Duodenal mucosa (tissue), 2 donors: Measurements from ENCODE around the gene HSF2.

Experiments
- H3K27ac ChIP-seq: one replicate; pipeline ENCODE4 v1.7.0; 2013; ENCODE audit warnings: low read depth, low read length
- H3K27me3 ChIP-seq, 2 donors: one replicate each; pipeline ENCODE4 v1.7.0; 2013; ENCODE audit warnings: low read length in 2 of 2, control low read depth in 1 of 2; ENCODE audit not compliant: insufficient read depth in 2 of 2, control insufficient read depth in 1 of 2
- H3K36me3 ChIP-seq, 2 donors: one replicate each; pipeline ENCODE4 v1.7.0; 2013; ENCODE audit warnings: low read length in 2 of 2, control low read depth in 1 of 2; ENCODE audit not compliant: insufficient read depth in 2 of 2, control insufficient read depth in 1 of 2
- H3K4me1 ChIP-seq, 2 donors: one replicate each; pipeline ENCODE4 v1.7.0; 2013; ENCODE audit warnings: low read length in 2 of 2, control low read depth in 1 of 2; ENCODE audit not compliant: insufficient read depth in 2 of 2, control insufficient read depth in 1 of 2
- H3K4me3 ChIP-seq, 2 donors: one replicate each; pipeline ENCODE4 v1.7.0; 2013; ENCODE audit warnings: low read length in 2 of 2, low read depth in 1 of 2
- H3K9ac ChIP-seq, 2 donors: one replicate each; pipeline ENCODE4 v1.7.0; 2013; ENCODE audit warnings: low read length in 2 of 2, low read depth in 1 of 2
- H3K9me3 ChIP-seq, 2 donors: one replicate each; pipeline ENCODE4 v1.7.0; 2013; ENCODE audit warnings: low read length in 2 of 2, control low read depth in 1 of 2; ENCODE audit not compliant: control insufficient read depth in 1 of 2

HSF2 gene

DNA sequence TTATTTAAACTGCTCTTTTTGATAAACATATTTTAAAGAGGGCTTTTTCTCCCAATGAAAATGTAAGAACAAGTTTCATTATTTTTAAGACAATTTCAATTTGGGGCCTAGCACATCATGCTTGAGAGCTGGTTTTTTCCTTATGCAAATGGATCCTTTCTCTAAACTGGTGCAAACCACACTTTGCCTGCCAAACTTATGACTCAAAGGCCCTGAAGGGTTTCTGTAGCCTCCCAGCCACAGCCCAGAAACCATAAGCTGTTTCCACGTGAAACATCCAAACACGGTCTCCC lies 451 bp upstream of the HSF2 start:
- no peak overlapping the region for H3K27ac ChIP-seq
- H3K4me1 ChIP-seq, result peaks cover 11 to 15% of the 10 kb centered on the region in 2 donors
- H3K4me3 ChIP-seq, result peak overlapping the region; percentile 62 to 69
- H3K9me3 ChIP-seq, result no peaks in the 10 kb centered on the region
- no peaks in the 10 kb centered on the region for H3K27me3 ChIP-seq
- no peaks in the 10 kb centered on the region for H3K36me3 ChIP-seq
- H3K9ac ChIP-seq, result peak overlapping the region in 1 of 2 donors; percentile 53

DNA sequence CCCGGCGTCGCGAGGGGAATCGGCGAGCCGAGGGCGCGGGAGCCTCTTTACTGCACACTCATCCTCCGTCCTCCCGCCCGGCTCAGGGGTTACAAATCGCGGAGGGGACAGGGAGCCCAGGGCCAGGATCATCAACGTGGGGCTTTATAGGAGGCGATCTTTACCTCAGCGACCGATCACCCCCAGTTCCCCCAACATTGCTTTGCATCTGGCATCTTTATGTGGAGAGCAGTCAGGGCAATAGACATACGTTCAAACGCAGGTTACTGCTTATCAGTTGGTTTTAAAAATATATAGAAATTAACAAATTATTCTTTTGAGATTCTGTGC lies 634 bp downstream of the HSF2 start:
- H3K36me3 ChIP-seq, result no peaks in the 10 kb centered on the region
- H3K27me3 ChIP-seq, result no peaks in the 10 kb centered on the region
- H3K4me1 ChIP-seq, result peaks cover 11 to 15% of the 10 kb centered on the region in 2 donors
- H3K9me3 ChIP-seq, result no peaks in the 10 kb centered on the region
- H3K4me3 ChIP-seq, result peak overlapping the region; percentile 82 to 97
- H3K9ac ChIP-seq, result peak overlapping the region; percentile 70 to 92
- no peak overlapping the region for H3K27ac ChIP-seq

DNA sequence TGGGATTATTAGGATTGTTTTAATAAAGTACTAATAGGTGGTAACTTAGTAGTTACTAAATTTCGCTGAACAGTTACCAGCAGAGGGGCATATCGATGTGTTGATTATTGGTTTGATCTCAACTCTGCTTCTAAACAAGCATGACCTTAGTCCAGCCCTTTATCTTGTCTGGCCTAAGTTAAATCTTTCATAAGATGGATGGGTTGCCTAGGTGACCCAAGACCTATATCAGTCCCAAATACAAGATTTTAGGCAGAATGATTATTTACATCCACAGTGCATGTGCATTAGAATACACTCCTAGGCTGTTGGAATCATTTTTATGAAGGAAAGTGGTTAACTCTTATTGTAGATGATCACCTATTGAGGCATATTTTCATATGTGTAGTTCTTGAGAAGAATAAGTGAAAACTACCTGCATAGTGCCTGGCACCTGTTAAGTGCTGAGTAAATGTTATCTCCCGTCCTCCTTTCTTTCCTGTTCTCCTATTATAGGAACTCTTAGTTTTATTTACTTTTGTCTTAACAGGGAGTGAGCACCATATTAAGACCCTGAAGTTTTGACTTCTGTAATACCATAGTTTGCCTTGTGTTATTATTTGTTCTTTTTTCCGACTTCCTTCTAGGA lies 1.1 kb downstream of the HSF2 start:
- no peak overlapping the region for H3K27ac ChIP-seq
- no peaks in the 10 kb centered on the region for H3K27me3 ChIP-seq
- no peaks in the 10 kb centered on the region for H3K36me3 ChIP-seq
- H3K9me3 ChIP-seq, result no peaks in the 10 kb centered on the region
- peak overlapping the region; percentile 70 to 92 for H3K9ac ChIP-seq
- peak overlapping the region; percentile 82 to 97 for H3K4me3 ChIP-seq
- H3K4me1 ChIP-seq, result peaks cover 11 to 15% of the 10 kb centered on the region in 2 donors

DNA sequence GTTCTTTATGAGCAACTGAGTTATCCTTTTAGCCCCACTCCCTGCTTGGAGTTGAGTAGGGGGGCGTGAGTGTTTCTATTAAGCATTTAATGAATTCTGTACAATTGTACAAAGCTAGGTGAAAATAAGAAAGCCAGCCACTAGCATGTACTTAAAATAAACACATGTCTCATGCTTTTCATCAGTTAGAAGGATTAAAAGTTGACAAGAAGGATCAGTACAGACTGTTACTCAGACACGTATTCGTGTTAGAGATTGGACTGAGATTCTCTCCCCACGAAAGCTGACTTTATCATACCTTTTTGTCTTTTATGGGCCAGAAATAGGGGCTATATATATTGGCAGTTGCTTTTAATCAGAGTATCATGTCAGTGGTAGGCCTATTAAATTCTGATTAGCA lies 1.7 kb downstream of the HSF2 start:
- Histone ChIP-seq H3K27me3 (no peaks in the 10 kb centered on the region), H3K9ac (no peak overlapping the region), H3K4me3 (peak overlapping the region in 1 of 2 donors; percentile 97), H3K4me1 (peaks cover 11 to 15% of the 10 kb centered on the region in 2 donors), H3K27ac (no peak overlapping the region), H3K9me3 (no peaks in the 10 kb centered on the region), H3K36me3 (no peaks in the 10 kb centered on the region)

DNA sequence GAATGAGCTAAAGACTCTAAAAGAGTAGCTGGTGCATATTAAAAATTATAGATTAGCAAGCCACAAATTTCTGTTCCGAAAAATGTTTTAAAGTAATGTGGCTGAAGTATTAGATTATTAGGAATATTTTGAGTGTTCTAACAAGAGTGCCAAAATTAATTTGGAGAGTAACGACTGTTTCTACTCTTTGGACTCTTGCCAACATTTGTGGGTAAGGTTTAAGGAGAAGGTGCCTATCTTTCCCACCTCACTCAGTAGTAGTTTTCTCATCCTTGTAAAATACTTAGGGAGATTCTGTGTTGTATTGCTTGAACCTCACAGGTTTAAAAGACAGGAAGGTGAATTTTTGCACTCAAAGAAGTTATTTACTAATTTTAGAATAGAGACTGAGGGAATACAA lies 5.0 kb downstream of the HSF2 start:
- H3K9ac ChIP-seq, result no peak overlapping the region
- no peaks in the 10 kb centered on the region for H3K9me3 ChIP-seq
- no peak overlapping the region for H3K27ac ChIP-seq
- H3K36me3 ChIP-seq, result no peaks in the 10 kb centered on the region
- no peak overlapping the region for H3K4me3 ChIP-seq
- H3K4me1 ChIP-seq, result peaks cover 10 to 11% of the 10 kb centered on the region in 2 donors
- no peaks in the 10 kb centered on the region for H3K27me3 ChIP-seq

DNA sequence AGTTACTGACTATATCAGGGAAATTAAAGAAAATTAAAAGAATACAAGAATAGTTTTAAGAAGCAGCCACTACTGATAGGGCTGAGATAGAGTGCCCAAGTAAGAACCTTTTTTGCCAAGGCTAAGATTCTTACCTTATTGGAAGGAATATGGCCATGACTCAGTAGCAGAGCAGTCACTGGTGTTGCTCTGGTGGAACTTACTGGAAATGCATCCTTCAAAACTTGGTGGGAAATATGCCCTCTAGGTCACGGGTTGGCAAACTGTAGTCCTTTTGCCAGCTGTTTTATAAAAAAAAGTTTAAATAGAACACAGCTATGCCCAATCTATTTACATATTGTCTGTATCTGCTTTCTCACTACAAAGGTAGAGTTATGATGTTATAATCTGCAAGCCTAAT lies 6.0 kb downstream of the HSF2 start:
- Histone ChIP-seq H3K27me3 (no peaks in the 10 kb centered on the region), H3K4me3 (no peak overlapping the region), H3K9ac (no peak overlapping the region), H3K4me1 (peaks cover 6 to 9% of the 10 kb centered on the region in 2 donors), H3K9me3 (no peaks in the 10 kb centered on the region), H3K27ac (no peak overlapping the region), H3K36me3 (no peaks in the 10 kb centered on the region)

DNA sequence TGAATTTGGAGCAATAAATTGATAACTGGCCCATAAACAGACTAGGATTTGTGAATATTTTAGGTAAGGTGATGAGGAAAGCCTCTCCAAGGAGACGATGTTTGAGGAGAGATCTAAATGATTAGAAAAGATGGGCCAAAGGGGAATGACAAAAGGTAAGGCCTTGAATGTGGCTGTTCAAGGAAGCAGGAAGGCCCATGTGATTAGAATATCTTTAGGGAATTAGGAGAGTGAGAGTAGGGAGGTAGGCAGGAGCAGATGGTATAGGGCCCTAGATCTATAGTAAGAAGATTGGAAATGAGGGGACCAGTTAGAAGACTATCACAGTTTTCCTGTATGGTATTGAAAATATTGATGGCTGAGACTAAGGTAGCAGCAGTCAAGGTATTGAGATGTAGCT lies 6.7 kb downstream of the HSF2 start:
- no peak overlapping the region for H3K27ac ChIP-seq
- no peaks in the 10 kb centered on the region for H3K36me3 ChIP-seq
- H3K9ac ChIP-seq, result no peak overlapping the region
- no peak overlapping the region for H3K4me3 ChIP-seq
- H3K4me1 ChIP-seq, result peaks cover 0 to 2% of the 10 kb centered on the region in 2 donors
- no peaks in the 10 kb centered on the region for H3K9me3 ChIP-seq
- no peaks in the 10 kb centered on the region for H3K27me3 ChIP-seq

DNA sequence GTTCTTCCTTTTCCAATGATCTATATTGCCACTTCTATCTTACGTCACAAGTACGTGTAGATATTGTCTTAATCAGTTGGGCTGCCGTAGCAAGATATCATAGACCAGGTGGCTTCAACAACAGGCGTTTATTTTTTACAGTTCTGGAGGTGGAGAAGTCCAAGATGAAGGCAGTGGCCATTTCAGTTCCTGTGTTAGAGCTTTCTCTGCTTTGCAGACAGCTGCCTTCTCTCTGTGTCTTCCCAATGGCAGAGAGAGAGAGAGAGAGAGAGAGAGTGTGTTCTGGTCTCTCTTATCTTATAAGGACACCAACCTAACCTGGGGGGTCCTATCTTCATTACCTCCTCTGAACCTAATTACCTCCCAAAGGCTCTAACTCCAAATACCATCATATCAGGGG lies 8.3 kb downstream of the HSF2 start:
- Histone ChIP-seq H3K4me1 (no peaks in the 10 kb centered on the region), H3K27me3 (no peaks in the 10 kb centered on the region), H3K9me3 (no peaks in the 10 kb centered on the region), H3K27ac (no peak overlapping the region), H3K36me3 (peaks cover 0 to 7% of the 10 kb centered on the region in 2 donors), H3K9ac (no peak overlapping the region), H3K4me3 (no peak overlapping the region)

DNA sequence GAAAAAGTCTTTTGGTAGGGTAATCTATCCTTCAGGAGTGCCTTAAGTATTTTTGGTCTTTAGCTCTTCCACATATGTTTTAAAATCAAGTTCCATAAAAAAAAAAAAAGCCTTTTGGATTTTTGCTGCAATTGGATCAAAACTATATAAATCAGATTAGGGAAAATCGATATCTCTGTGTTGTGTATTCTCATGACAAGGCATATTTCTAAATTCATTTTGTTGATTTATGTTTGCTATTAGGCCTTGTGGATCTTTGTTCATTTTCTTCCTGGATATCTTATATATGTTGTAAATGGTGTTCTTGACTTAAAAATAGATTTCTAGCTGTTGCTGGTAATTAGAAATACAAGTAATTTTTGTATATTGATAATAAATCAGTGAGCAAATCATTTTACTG lies 8.8 kb downstream of the HSF2 start:
- Histone ChIP-seq H3K27ac (no peak overlapping the region), H3K36me3 (peaks cover 0 to 7% of the 10 kb centered on the region in 2 donors), H3K27me3 (no peaks in the 10 kb centered on the region), H3K4me1 (no peaks in the 10 kb centered on the region), H3K9me3 (no peaks in the 10 kb centered on the region), H3K4me3 (no peak overlapping the region), H3K9ac (no peak overlapping the region)

DNA sequence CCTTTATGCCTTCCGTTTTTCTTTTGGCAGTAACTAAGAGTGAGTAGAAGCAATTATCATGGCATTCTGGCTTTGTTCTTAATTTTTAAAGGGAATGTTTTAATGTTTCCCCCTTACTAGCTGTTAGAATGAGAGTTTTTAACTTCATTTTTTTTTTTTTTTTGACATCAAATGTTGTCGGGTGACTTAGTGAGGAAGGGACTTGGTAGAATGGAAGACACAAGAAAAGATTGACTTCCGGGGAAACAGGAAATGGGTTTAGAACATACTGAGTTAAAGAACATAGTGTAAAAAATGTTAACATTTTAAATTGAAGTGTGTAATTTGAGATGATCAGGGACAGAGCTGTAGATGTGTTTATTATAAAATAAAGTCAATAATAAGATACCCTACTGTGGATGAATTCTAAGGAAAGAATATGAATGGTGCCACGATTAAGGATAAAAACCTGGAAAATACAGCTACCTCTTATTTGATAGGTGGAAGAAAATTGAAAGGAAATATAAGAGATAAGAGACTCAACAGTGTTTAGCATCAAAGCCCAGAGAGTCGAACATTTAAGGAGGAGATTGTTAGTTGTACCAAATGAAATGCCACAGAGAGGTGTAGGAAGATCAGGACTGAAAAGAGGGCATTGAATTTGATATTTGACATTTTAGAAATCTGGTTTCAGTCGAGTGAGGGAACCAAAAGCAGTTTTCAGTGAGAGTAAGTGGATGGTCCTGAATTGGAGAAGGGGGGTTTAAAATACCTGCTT lies 9.4 kb downstream of the HSF2 start:
- no peak overlapping the region for H3K27ac ChIP-seq
- H3K27me3 ChIP-seq, result no peaks in the 10 kb centered on the region
- no peaks in the 10 kb centered on the region for H3K9me3 ChIP-seq
- no peaks in the 10 kb centered on the region for H3K4me1 ChIP-seq
- no peak overlapping the region for H3K9ac ChIP-seq
- H3K36me3 ChIP-seq, result peaks cover 0 to 7% of the 10 kb centered on the region in 2 donors
- no peak overlapping the region for H3K4me3 ChIP-seq
